DMS114 treated with DMSO at 0.1 percent for 48 hours (cell line): Measurements from ENCODE around the gene TAF7L.
"Not testable (repeated sequence)": the region's sequence is repeated elsewhere in the genome, so short reads cannot be mapped to it uniquely, and the experiment has no call there.

ENCODE experiments used
- DNase-seq: peaks from one replicate; lab custom pipeline; 2025; ENCODE audit not compliant: unreplicated experiment; lab: John Stamatoyannopoulos, UW

Gene TAF7L

GRCh38 chrX:101290957-101291603 lies at the start of gene TAF7L:
Gene TAF7L, minus strand, starts transcription at chrX:101291334. Its CDS starts 3,791 bp downstream, at chrX:101287543.
- DNase-seq, result no peak

GRCh38 chrX:101337776-101338271 lies 46.7 kb upstream of the TAF7L start:
- no peak for DNase-seq

GRCh38 chrX:101334310-101334709 lies 43.2 kb upstream of the TAF7L start:
- not testable (repeated sequence) for DNase-seq

- DNase-seq, result not testable (repeated sequence)
Measured at GRCh38 chrX:101326600-101326999, 35.5 kb upstream of the TAF7L start.

- DNase-seq, result no peak
Measured at GRCh38 chrX:101303790-101304189, 12.7 kb upstream of the TAF7L start.

- not testable (repeated sequence) for DNase-seq
Measured at GRCh38 chrX:101295603-101296002, 4.5 kb upstream of the TAF7L start.

- peak; percentile 69 for DNase-seq
Measured at GRCh38 chrX:101287402-101287801, 3.7 kb downstream of the TAF7L start.

- no peak for DNase-seq
Measured at GRCh38 chrX:101276238-101276637, 14.9 kb downstream of the TAF7L start.

GRCh38 chrX:101274198-101274597 lies 16.9 kb downstream of the TAF7L start:
- no peak for DNase-seq

GRCh38 chrX:101265869-101266428 lies 25.2 kb downstream of the TAF7L start:
- no peak for DNase-seq

GRCh38 chrX:101263766-101264165 lies 27.4 kb downstream of the TAF7L start:
- DNase-seq, result no peak

- no peak for DNase-seq
Measured at GRCh38 chrX:101262590-101262989, 28.5 kb downstream of the TAF7L start.

- peak; percentile 31 for DNase-seq
Measured at GRCh38 chrX:101260435-101260834, 30.7 kb downstream of the TAF7L start.

- no peak for DNase-seq
Measured at GRCh38 chrX:101258259-101258581, 32.9 kb downstream of the TAF7L start.

GRCh38 chrX:101257448-101258258 lies 33.5 kb downstream of the TAF7L start:
- no peak for DNase-seq

GRCh38 chrX:101252634-101253033 lies 38.5 kb downstream of the TAF7L start:
- no peak for DNase-seq

GRCh38 chrX:101241531-101241930 lies 49.6 kb downstream of the TAF7L start:
- DNase-seq, result no peak

- DNase-seq, result no peak
Measured at GRCh38 chrX:101237041-101237440, 54.1 kb downstream of the TAF7L start.

GRCh38 chrX:101232316-101232715 lies 58.8 kb downstream of the TAF7L start:
- no peak for DNase-seq

- DNase-seq, result no peak
Measured at GRCh38 chrX:101231080-101231479, 60.1 kb downstream of the TAF7L start.

GRCh38 chrX:101230636-101231035 lies 60.5 kb downstream of the TAF7L start:
- no peak for DNase-seq

- DNase-seq, result no peak
Measured at GRCh38 chrX:101229170-101229569, 62.0 kb downstream of the TAF7L start.
